Transverse colon (tissue), 4 donors: Measurements from ENCODE around the gene CHMP6. TPM values are rescaled to one million over a fixed set of nuclear protein-coding genes. Genes with fewer than 3 reads are reported as not detected.

Source experiments
- DNase-seq: peaks from one replicate; pipeline ENCODE4 v3.0.0-alpha.2; 2019
- H3K27ac ChIP-seq, 4 donors: fragments of 200-600 bp; sonication (generic); 2 replicates each; pipeline ENCODE4 v1.5.1; 2016 to 2018; ENCODE audit warnings: inconsistent platforms in 4 of 4
- H3K27me3 ChIP-seq: fragments of 200-600 bp; sonication (generic); 2 replicates; pipeline ENCODE4 v1.5.1; 2017; ENCODE audit warnings: inconsistent platforms
- H3K36me3 ChIP-seq, 4 donors: fragments of 200-600 bp; sonication (generic); 2 replicates each; pipeline ENCODE4 v1.5.1; 2017 to 2019; ENCODE audit warnings: inconsistent platforms in 4 of 4
- H3K4me1 ChIP-seq, 4 donors: fragments of 200-600 bp; sonication (generic); 2 replicates each; pipeline ENCODE4 v1.5.1; 2017 to 2020; ENCODE audit warnings: inconsistent platforms in 4 of 4
- H3K4me3 ChIP-seq, 4 donors: fragments of 200-600 bp; sonication (generic); 1 replicate in 1 of 4; 2 replicates in 3 of 4; pipeline versions ENCODE4 v1.5.1 to v1.6.1; 2017 to 2019; ENCODE audit warnings: inconsistent platforms in 4 of 4
- H3K9me3 ChIP-seq, 2 donors: fragments of 200-600 bp; sonication (generic); 2 replicates each; pipeline ENCODE4 v1.5.1; 2017 to 2019; ENCODE audit warnings: inconsistent platforms in 2 of 2
- CTCF ChIP-seq, 5 experiments: fragments of 200-600 bp in 3 of 5; fragments of 450-650 bp in 2 of 5; sonication (generic) in 3 of 5; IDR thresholded peaks; 1 replicate in 2 of 5; 2 replicates in 3 of 5; pipeline ENCODE4 v1.5.1; 2016 to 2017; ENCODE audit warnings: antibody characterized with exemption in 5 of 5, inconsistent platforms in 3 of 5, mild to moderate bottlenecking in 2 of 5, moderate library complexity in 1 of 5
- EP300 ChIP-seq: sonication (generic); formaldehyde crosslinking; IDR thresholded peaks from one replicate; pipeline ENCODE4 v1.6.1; 2017; ENCODE audit warnings: antibody characterized with exemption, low read depth
- POLR2A ChIP-seq: fragments of 450-650 bp; IDR thresholded peaks from one replicate; pipeline ENCODE4 v1.6.1; 2016; ENCODE audit warnings: antibody characterized with exemption, mild to moderate bottlenecking, moderate library complexity
- POLR2AphosphoS5 ChIP-seq, 3 donors: sonication (generic); formaldehyde crosslinking; IDR thresholded peaks; one replicate each; pipeline ENCODE4 v1.6.1; 2016; ENCODE audit warnings: antibody characterized with exemption in 3 of 3
- WGBS, 2 donors: methylation state at CpG; one replicate each; pipeline ENCODE4 v1.1.5; 2018; ENCODE audit warnings: low coverage in 1 of 2; 5-methylcytosine and 5-hydroxymethylcytosine counted together
- in situ Hi-C, 4 donors: fragments of 200-750 bp; cut with MboI; loops; one replicate each; pipeline versions ENCODE4 v1.15.0 to v1.15.1; 2017; ENCODE audit warnings: low sequenced_read_pairs in 3 of 4, low pct_ligation_motif_present in 1 of 4, low pct_unique_long_range_greater_than_20kb in 1 of 4
- intact Hi-C: fragments of 100-400 bp; cut with DNase I; formaldehyde crosslinking; loops from one replicate; pipeline ENCODE4 v1.15.1; 2023; ENCODE audit warnings: low total_unique reads
- total RNA-seq, 4 donors: library from RNA; depleted of rRNA; stranded (reverse); fragments of >200 nt; gene quantifications; one replicate each; pipeline ENCODE4 v1.1.0, GENCODE V29; 2016

Gene CHMP6
- total RNA-seq, 4 donors from 2014 or later = 38.6 to 107 (median 41.7) TPM

DNA sequence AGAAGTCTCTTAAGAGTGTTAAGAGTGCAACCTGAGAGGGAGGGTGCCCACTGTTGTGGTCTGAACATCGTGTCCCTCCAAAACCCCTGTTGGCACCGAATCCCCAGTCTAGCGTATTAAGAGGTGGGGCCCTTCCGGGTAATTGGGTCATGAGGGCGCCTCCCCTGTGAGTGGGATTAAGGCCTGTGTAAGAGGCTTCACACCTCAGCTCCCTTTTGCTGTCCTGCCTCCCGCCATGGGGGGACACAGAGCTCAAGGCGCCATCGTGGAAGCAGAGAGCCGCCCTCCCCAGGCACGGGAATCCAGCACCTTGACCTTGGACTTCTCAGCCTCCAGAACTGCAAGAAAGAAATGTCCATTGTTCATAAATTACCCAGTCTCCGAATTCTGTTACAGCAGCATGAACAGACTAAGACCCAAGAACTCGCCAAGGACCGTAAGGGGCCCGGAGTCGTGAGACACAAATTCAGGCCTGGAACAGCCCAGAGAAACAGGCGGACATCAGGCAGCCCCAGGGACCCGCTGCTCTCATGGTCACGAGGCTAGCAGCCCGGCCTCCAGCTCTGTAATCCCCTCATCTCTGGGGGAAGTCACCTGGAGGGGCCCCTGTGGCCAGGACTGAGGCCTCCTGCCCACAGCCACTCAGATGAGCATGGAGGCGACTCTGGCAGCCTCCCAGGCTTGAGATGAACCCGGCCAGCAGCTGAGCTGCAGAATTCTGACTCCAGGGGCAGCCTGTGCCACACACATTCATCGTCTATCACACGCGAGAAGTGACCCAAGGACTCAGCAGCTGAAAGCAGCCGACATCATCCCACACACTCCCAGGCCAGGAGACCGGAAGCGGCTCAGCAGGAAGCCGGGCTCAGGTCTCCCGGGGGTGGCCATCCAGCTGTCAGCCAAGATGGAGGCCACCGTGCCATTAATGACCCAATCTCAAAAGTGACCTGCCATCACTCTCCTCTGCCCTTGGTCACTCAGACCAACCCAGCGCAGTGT, 12.8 kb upstream of the CHMP6 start:
- Histone ChIP-seq H3K27ac (no peak overlapping the region), H3K4me3 (no peak overlapping the region), H3K27me3 (peaks cover 16% of the 10 kb centered on the region), H3K4me1 (peaks cover 3 to 10% (median 9%) of the 10 kb centered on the region in 4 donors), H3K9me3 (no peaks in the 10 kb centered on the region), H3K36me3 (no peaks in the 10 kb centered on the region)
- no peak for DNase-seq
- 83% methylated on average over 31 of the region's 31 CpGs; no CpG with 5 or more reads in 1 of the 2 donors for WGBS, 2 donors
- intact Hi-C loops = loop anchor here (10.0 kb wide), 1 partner anchor 214 kb away; no protein-coding TSS in a partner anchor
- in situ Hi-C loops = loop anchor here in 2 of 4 donors (10.0 kb wide), 2 partner anchors 114 to 554 kb away; no protein-coding TSS in a partner anchor
- no peak for TF ChIP-seq POLR2A
- TF ChIP-seq EP300 = no peak
- no peak for TF ChIP-seq POLR2AphosphoS5 (IDR thresholded peaks at IDR 0.05)
- no peak for TF ChIP-seq CTCF (IDR thresholded peaks at IDR 0.05)

DNA sequence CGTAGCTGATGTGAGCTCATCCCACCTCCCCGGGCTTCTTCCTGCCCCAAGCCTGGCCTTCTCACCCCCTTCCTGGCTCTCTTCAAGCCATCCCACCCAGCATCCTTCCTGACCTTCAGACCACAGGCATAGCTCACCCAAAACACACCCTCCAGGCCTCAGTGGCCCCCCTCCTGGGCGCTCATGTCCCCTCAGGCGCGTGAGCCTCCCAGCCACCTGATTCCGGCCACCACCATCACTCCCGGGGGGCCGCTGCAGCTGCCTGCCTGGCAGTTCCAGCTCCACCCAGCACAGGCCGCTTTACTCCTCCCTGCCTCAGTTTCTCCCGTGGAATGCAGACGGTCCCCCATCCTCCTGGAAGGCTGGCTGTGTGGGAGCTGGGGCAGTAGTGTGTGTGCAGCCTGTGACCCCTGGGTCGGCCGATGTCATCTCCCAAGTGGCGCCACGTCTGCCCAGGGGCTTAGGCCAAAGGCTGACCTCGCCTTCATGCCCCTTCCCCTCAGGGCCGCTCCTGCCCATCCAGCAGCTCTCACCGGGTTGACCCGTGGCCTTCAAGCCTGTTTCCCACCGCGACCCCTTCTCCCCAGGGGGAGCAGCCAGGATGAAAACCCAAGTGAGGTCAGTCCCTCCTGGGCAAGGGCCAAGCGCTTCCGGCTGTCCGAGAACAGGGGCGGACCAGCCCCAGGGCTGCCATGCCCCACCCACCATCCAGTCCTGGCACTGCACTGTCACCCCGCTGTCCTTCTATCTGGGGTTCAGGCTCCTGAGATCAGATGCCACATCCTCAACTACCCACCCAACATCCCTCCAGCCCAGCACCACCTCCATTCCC, 11.9 kb upstream of the CHMP6 start:
- TF ChIP-seq POLR2A (no peak), CTCF (IDR thresholded peaks at IDR 0.05) (no peak), EP300 (no peak), POLR2AphosphoS5 (IDR thresholded peaks at IDR 0.05) (no peak)
- Histone ChIP-seq H3K27me3 (peaks cover 16% of the 10 kb centered on the region), H3K4me1 (peaks cover 3 to 10% (median 9%) of the 10 kb centered on the region in 4 donors), H3K27ac (no peak overlapping the region), H3K9me3 (no peaks in the 10 kb centered on the region), H3K4me3 (no peak overlapping the region), H3K36me3 (no peaks in the 10 kb centered on the region)
- WGBS, 2 donors = 83 to 100% methylated on average over 1 to 24 of the region's 26 CpGs
- intact Hi-C loops (loop anchor here (2.0 to 10.0 kb wide), 3 partner anchors 117 to 553 kb away; no protein-coding TSS in a partner anchor), in situ Hi-C loops (loop anchor here (10.0 kb wide), 3 partner anchors 115 to 555 kb away; no protein-coding TSS in a partner anchor)
- no peak for DNase-seq

DNA sequence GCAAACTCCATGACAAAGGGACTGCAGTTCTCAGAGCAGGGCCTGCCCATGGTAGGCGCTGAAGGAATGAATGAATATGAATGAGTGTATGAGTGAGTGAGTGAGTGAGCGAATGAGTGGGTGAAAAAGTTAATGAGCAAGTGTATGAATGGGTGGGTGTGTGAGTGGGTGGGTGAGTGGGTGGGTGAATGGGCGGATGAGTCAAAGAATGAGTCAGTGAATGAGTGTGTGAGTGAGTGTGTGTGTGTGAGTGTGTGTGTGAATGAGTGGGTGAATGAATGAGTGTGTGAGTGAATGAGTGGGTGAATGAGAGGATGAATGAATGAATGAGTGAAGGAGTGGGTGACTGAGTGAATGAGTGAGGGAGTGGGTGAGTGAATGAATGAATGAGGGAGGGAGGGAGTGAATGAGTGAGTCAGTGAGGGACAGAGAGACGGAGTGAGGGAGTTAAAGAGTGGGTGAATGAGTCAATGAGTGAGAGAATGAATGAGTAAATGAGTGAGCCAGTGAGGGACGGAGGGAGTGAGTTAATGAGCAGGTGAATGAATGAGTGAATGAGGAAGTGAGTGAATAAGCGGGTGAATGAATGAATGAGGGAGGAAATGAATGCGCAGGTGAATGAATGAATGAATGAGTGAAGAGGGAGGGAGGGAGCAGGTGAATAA, 11.1 kb upstream of the CHMP6 start:
- H3K27ac ChIP-seq = no peak overlapping the region
- no peaks in the 10 kb centered on the region for H3K9me3 ChIP-seq
- peaks cover 16% of the 10 kb centered on the region for H3K27me3 ChIP-seq
- peak overlapping the region in 1 of 4 donors; percentile 14 for H3K4me3 ChIP-seq
- no peak for TF ChIP-seq EP300
- TF ChIP-seq POLR2A = no peak
- TF ChIP-seq CTCF (IDR thresholded peaks at IDR 0.05) = no peak
- no peak for TF ChIP-seq POLR2AphosphoS5 (IDR thresholded peaks at IDR 0.05)
- no peaks in the 10 kb centered on the region for H3K36me3 ChIP-seq
- in situ Hi-C loops = loop anchor here in 2 of 4 donors (10.0 kb wide), 2 partner anchors 546 to 556 kb away; no protein-coding TSS in a partner anchor
- DNase-seq = no peak
- intact Hi-C loops = loop anchor here (2.0 to 5.0 kb wide), 2 partner anchors 118 to 554 kb away; no protein-coding TSS in a partner anchor
- 43 to 45% methylated on average over 7 of the region's 7 CpGs for WGBS, 2 donors
- peaks cover 3 to 10% (median 9%) of the 10 kb centered on the region in 4 donors for H3K4me1 ChIP-seq
